Loucy (cell line): ENCODE results near the gene CCBE1.

Experiments
- H2AFZ ChIP-seq: fragments of 200-600 bp; sonication (generic); 2 replicates; pipeline ENCODE4 v1.6.0; 2016; ENCODE audit warnings: antibody characterized with exemption, mild to moderate bottlenecking, low read length, moderate library complexity
- H3F3A ChIP-seq: fragments of 200-600 bp; 2 replicates; pipeline ENCODE4 v1.6.0; 2016; ENCODE audit warnings: antibody characterized with exemption, low read depth, mild to moderate bottlenecking
- H3K27me3 ChIP-seq: fragments of 200-600 bp; sonication (generic); 2 replicates; pipeline ENCODE4 v1.6.1; 2014; ENCODE audit warnings: low read length, mild to moderate bottlenecking; ENCODE audit not compliant: insufficient read depth, poor library complexity, severe bottlenecking
- H3K36me3 ChIP-seq: fragments of 200-600 bp; sonication (generic); 2 replicates; pipeline ENCODE4 v1.6.1; 2016; ENCODE audit warnings: low read length; ENCODE audit not compliant: insufficient read depth
- H3K4me1 ChIP-seq: fragments of 200-600 bp; sonication (generic); 2 replicates; pipeline ENCODE4 v1.5.1; 2014; ENCODE audit warnings: low read length, mild to moderate bottlenecking; ENCODE audit not compliant: insufficient read depth, poor library complexity, severe bottlenecking
- H3K4me2 ChIP-seq: fragments of 200-600 bp; sonication (generic); 2 replicates; pipeline ENCODE4 v1.6.0; 2014; ENCODE audit warnings: antibody characterized with exemption, low read length, low read depth, mild to moderate bottlenecking; ENCODE audit not compliant: poor library complexity, severe bottlenecking
- H3K4me3 ChIP-seq: fragments of 200-600 bp; sonication (generic); 2 replicates; pipeline ENCODE4 v1.5.1; 2014; ENCODE audit warnings: low read length, mild to moderate bottlenecking, mixed read lengths; ENCODE audit not compliant: poor library complexity, severe bottlenecking
- H3K79me2 ChIP-seq: fragments of 200-600 bp; sonication (generic); 2 replicates; pipeline ENCODE4 v1.6.1; 2014; ENCODE audit warnings: low read length; ENCODE audit not compliant: insufficient read depth
- H3K9ac ChIP-seq: fragments of 200-600 bp; sonication (generic); 2 replicates; pipeline ENCODE4 v1.6.0; 2014; ENCODE audit warnings: mild to moderate bottlenecking, low read depth, low read length, moderate library complexity; ENCODE audit not compliant: poor library complexity, severe bottlenecking
- H3K9me2 ChIP-seq: fragments of 200-600 bp; sonication (generic); replicated peaks from 2 replicates; pipeline ENCODE4 v1.6.1; 2016; ENCODE audit warnings: low read depth, low read length, mixed read lengths
- H3K9me3 ChIP-seq: fragments of 200-600 bp; sonication (generic); 2 replicates; pipeline ENCODE4 v1.6.1; 2014; ENCODE audit warnings: mild to moderate bottlenecking, antibody characterized with exemption, low read length, low read depth; ENCODE audit not compliant: insufficient read depth
- H4K20me1 ChIP-seq: fragments of 200-600 bp; sonication (generic); 2 replicates; pipeline ENCODE4 v1.6.0; 2014; ENCODE audit warnings: antibody characterized with exemption, low read length, mild to moderate bottlenecking; ENCODE audit not compliant: insufficient read depth, poor library complexity, severe bottlenecking
- CTCF ChIP-seq: fragments of 200-600 bp; sonication (generic); conservative IDR thresholded peaks from 2 replicates; pipeline ENCODE4 v1.5.1; 2014; ENCODE audit warnings: mild to moderate bottlenecking, antibody characterized with exemption, low read length
- EZH2phosphoT487 ChIP-seq: fragments of 200-600 bp; IDR thresholded peaks from 2 replicates; pipeline ENCODE4 v1.6.1; 2018; ENCODE audit warnings: antibody characterized with exemption, mild to moderate bottlenecking, moderate library complexity, borderline replicate concordance

Gene CCBE1

GRCh38 chr18:59718108-59718463 is 20.9 kb upstream of the CCBE1 start:
- Histone ChIP-seq H3F3A (no peaks in the 10 kb centered on the region), H3K27me3 (no peaks in the 10 kb centered on the region), H4K20me1 (no peaks in the 10 kb centered on the region), H3K4me1 (no peaks in the 10 kb centered on the region), H3K9me2 (no peaks in the 10 kb centered on the region), H2AFZ (no peak overlapping the region), H3K4me2 (no peak overlapping the region), H3K9me3 (no peaks in the 10 kb centered on the region), H3K79me2 (no peaks in the 10 kb centered on the region), H3K9ac (no peak overlapping the region), H3K4me3 (no peak overlapping the region), H3K36me3 (no peaks in the 10 kb centered on the region)
- TF ChIP-seq CTCF (no peak), EZH2phosphoT487 (no peak)

- no peaks in the 10 kb centered on the region for H3K27me3 ChIP-seq
- H3K4me3 ChIP-seq, result no peak overlapping the region
- no peaks in the 10 kb centered on the region for H3K9me3 ChIP-seq
- no peak overlapping the region for H2AFZ ChIP-seq
- H4K20me1 ChIP-seq, result no peaks in the 10 kb centered on the region
- no peaks in the 10 kb centered on the region for H3K4me1 ChIP-seq
- no peaks in the 10 kb centered on the region for H3K36me3 ChIP-seq
- H3K9me2 ChIP-seq, result no peaks in the 10 kb centered on the region
- no peaks in the 10 kb centered on the region for H3F3A ChIP-seq
- H3K79me2 ChIP-seq, result no peaks in the 10 kb centered on the region
- H3K9ac ChIP-seq, result no peak overlapping the region
- H3K4me2 ChIP-seq, result no peak overlapping the region
- TF ChIP-seq EZH2phosphoT487, result no peak
- TF ChIP-seq CTCF, result no peak
These were observed 20.1 kb upstream of the CCBE1 start for GRCh38 chr18:59717291-59717690.

- Histone ChIP-seq H3K4me1 (no peaks in the 10 kb centered on the region), H3K27me3 (no peaks in the 10 kb centered on the region), H3K4me3 (no peak overlapping the region), H3K9ac (no peak overlapping the region), H2AFZ (no peak overlapping the region), H3K4me2 (no peak overlapping the region), H3F3A (no peaks in the 10 kb centered on the region), H3K9me3 (no peaks in the 10 kb centered on the region), H3K36me3 (no peaks in the 10 kb centered on the region), H3K79me2 (no peaks in the 10 kb centered on the region), H3K9me2 (no peaks in the 10 kb centered on the region), H4K20me1 (no peaks in the 10 kb centered on the region)
- TF ChIP-seq EZH2phosphoT487 (no peak), CTCF (no peak)
These were observed 18.7 kb upstream of the CCBE1 start for GRCh38 chr18:59715966-59716369.
